H1 (cell line): Measurements from ENCODE around the gene RNF41.

Experiments used
- CREB1 ChIP-seq: IDR thresholded peaks from 2 replicates; pipeline ENCODE4 v1.6.1; 2012; ENCODE audit warnings: inconsistent platforms
- EP300 ChIP-seq, 2 experiments: IDR thresholded peaks; 1 replicate in 1 of 2; 2 replicates in 1 of 2; pipeline ENCODE4 v1.6.1; 2011 to 2012; ENCODE audit warnings: low read depth in 2 of 2, low read length in 2 of 2, mild to moderate bottlenecking in 2 of 2, borderline replicate concordance in 1 of 2, inconsistent platforms in 1 of 2, moderate library complexity in 1 of 2
- POLR2A ChIP-seq, 2 experiments: IDR thresholded peaks; 1 replicate in 1 of 2; 2 replicates in 1 of 2; pipeline ENCODE4 v1.6.1; 2011; ENCODE audit warnings: low read depth in 2 of 2, low read length in 2 of 2, mild to moderate bottlenecking in 2 of 2; ENCODE audit errors: control extremely low read depth in 1 of 2
- SUZ12 ChIP-seq: fragments of 200-600 bp; sonication (generic); IDR thresholded peaks from 2 replicates; pipeline ENCODE4 v1.6.1; 2012; ENCODE audit warnings: mild to moderate bottlenecking, inconsistent platforms, low read length, moderate library complexity, mixed read lengths
- TF ChIP-seq, protein P1 (sequence below): fragments of 300-600 bp; sonication (generic); IDR thresholded peaks from 2 replicates; pipeline ENCODE4 v1.7.1; 2012; ENCODE audit warnings: low read length, moderate library complexity, mild to moderate bottlenecking, inconsistent platforms; ENCODE audit not compliant: insufficient replicate concordance

DNA sequence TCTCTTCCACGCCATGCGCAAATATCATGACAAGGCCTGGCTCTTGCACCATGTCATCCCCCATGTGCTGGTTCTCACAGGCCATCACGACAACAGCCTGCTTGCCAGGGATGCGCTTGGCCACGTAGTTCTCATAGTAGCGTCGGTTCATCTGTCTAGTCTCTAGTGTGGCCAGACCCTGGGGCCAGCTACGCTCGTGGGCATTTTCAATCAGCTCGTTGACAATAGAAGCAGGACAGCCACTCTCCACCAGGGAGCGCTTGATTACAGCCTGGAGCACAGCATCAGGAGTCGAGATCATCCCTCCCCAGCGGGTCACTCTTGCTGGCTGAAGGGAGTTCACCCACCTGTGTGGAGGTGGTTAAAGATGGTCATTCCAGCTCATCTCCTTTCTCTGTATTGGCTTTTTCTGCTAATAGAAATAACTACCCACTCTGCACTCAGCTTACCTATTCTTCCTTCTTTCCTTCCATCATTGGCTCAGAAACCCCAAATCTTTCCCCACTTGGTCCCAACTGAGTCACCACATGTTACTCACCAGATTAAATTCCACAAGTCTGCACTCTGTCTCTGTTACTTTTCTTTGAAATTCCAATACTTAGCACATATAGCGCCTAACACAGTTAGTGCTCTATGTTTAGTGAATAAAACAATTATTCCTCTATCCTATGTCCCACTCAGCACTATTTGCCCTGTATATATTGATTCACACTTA is 15.1 kb downstream of the RNF41 start:
- TF ChIP-seq SUZ12 (no peak), POLR2A (IDR thresholded peaks at IDR 0.05; ENCODE audit: control extremely low read depth in 1 of 2, low read depth in 2 of 2, low read length in 2 of 2) (0 out of 3 replicates have a peak, but pooled peaks of 1 of the 2 experiments have one; percentile 5), CREB1 (no peak), EP300 (IDR thresholded peaks at IDR 0.05; ENCODE audit: borderline replicate concordance in 1 of 2, low read depth in 2 of 2, low read length in 2 of 2) (no peak)
- TF ChIP-seq, protein P1, sequence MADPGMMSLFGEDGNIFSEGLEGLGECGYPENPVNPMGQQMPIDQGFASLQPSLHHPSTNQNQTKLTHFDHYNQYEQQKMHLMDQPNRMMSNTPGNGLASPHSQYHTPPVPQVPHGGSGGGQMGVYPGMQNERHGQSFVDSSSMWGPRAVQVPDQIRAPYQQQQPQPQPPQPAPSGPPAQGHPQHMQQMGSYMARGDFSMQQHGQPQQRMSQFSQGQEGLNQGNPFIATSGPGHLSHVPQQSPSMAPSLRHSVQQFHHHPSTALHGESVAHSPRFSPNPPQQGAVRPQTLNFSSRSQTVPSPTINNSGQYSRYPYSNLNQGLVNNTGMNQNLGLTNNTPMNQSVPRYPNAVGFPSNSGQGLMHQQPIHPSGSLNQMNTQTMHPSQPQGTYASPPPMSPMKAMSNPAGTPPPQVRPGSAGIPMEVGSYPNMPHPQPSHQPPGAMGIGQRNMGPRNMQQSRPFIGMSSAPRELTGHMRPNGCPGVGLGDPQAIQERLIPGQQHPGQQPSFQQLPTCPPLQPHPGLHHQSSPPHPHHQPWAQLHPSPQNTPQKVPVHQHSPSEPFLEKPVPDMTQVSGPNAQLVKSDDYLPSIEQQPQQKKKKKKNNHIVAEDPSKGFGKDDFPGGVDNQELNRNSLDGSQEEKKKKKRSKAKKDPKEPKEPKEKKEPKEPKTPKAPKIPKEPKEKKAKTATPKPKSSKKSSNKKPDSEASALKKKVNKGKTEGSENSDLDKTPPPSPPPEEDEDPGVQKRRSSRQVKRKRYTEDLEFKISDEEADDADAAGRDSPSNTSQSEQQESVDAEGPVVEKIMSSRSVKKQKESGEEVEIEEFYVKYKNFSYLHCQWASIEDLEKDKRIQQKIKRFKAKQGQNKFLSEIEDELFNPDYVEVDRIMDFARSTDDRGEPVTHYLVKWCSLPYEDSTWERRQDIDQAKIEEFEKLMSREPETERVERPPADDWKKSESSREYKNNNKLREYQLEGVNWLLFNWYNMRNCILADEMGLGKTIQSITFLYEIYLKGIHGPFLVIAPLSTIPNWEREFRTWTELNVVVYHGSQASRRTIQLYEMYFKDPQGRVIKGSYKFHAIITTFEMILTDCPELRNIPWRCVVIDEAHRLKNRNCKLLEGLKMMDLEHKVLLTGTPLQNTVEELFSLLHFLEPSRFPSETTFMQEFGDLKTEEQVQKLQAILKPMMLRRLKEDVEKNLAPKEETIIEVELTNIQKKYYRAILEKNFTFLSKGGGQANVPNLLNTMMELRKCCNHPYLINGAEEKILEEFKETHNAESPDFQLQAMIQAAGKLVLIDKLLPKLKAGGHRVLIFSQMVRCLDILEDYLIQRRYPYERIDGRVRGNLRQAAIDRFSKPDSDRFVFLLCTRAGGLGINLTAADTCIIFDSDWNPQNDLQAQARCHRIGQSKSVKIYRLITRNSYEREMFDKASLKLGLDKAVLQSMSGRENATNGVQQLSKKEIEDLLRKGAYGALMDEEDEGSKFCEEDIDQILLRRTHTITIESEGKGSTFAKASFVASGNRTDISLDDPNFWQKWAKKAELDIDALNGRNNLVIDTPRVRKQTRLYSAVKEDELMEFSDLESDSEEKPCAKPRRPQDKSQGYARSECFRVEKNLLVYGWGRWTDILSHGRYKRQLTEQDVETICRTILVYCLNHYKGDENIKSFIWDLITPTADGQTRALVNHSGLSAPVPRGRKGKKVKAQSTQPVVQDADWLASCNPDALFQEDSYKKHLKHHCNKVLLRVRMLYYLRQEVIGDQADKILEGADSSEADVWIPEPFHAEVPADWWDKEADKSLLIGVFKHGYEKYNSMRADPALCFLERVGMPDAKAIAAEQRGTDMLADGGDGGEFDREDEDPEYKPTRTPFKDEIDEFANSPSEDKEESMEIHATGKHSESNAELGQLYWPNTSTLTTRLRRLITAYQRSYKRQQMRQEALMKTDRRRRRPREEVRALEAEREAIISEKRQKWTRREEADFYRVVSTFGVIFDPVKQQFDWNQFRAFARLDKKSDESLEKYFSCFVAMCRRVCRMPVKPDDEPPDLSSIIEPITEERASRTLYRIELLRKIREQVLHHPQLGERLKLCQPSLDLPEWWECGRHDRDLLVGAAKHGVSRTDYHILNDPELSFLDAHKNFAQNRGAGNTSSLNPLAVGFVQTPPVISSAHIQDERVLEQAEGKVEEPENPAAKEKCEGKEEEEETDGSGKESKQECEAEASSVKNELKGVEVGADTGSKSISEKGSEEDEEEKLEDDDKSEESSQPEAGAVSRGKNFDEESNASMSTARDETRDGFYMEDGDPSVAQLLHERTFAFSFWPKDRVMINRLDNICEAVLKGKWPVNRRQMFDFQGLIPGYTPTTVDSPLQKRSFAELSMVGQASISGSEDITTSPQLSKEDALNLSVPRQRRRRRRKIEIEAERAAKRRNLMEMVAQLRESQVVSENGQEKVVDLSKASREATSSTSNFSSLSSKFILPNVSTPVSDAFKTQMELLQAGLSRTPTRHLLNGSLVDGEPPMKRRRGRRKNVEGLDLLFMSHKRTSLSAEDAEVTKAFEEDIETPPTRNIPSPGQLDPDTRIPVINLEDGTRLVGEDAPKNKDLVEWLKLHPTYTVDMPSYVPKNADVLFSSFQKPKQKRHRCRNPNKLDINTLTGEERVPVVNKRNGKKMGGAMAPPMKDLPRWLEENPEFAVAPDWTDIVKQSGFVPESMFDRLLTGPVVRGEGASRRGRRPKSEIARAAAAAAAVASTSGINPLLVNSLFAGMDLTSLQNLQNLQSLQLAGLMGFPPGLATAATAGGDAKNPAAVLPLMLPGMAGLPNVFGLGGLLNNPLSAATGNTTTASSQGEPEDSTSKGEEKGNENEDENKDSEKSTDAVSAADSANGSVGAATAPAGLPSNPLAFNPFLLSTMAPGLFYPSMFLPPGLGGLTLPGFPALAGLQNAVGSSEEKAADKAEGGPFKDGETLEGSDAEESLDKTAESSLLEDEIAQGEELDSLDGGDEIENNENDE = no peak
